SK-N-DZ (cell line): ENCODE measurements around the gene TACC2.

Experiments
- DNase-seq: peaks from one replicate; pipeline ENCODE4 v3.0.0-alpha.2; 2015; ENCODE audit warnings: low spot score
- small RNA-seq, 2 experiments: library from RNA; depleted of rRNA; stranded (forward); fragments of <200 nt; gene quantifications; one replicate each; pipeline ENCODE3, GENCODE V24; 2014

Gene TACC2

GRCh38 chr10:122293156-122293960, 304.4 kb downstream of the TACC2 start:
- DNase-seq, result no peak

DNA sequence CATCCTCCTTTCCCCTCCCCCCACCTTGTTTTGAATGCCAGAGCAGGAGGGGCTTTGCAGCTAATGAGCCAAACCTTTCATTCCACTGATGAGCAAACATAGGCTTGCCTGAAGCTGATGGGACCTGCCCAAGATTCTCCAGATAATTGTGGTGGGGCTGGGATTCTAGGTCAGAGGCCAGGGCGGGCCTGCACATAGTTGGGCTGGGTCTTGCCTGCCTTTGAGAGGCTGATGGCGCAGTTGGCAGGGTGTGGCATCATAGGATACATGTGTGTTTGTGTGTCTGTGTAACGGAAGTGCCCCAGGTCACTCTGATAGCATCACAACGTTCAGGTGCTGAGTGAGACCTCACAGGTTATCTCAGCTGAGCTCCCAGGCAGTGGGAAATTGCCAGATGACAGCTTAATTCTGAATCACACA, 305.0 kb downstream of the TACC2 start:
- DNase-seq, result no peak

GRCh38 chr10:122294511-122295450, 305.8 kb downstream of the TACC2 start:
- no peak for DNase-seq

DNA sequence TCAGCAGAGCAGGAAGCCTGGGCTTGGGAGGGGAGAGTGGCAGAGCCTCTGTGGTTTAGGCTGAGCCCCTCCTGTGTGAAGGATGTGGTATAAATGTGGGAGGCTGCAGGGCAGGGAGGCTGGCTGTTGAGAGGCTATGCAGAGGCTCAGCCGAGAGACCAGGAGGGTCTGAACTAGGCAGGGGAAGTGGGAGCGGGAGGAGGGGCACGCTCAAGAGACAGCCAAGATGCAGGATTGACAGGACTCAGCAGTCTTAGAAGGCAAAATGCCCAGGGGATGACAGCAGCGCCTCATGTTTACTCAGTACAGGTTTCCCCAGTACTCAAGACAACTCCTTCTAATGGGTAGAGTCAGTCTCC, 306.5 kb downstream of the TACC2 start:
- no peak for DNase-seq

DNA sequence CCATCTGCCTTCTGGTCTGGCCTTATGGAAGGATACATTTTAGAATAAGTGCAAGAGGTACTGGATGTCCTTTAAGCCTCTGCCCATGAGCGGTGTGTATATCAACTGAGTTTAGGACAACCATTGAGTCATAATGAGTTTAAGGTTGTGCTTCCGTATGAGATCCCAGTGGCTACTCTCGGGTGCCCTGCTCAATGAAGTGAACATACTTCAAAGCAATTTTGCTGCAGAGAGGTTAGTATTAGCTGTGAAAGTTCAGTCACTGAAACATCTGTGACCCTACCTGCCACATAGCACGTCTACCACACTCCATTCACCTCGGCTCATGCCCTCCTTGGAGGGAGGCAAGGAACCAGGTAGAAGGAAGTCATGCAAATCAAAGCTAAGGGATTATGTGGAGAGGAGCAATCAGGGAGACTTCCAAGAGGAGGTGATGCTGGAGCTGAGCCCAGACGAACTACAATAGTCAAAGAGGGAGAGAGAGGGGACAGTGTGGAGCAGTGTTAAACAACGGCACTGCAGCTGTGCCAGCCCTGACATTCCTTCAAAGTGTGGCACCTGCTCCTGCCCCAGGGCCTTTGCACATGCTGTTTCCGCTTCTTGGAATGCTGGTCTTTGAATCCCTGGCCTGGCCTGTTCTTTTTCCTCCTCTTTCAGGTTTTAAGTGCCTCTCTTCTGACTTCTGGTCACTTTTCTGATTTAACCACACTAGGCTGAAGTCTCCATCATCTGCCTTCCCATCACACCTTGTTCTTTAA, 307.6 kb downstream of the TACC2 start:
- DNase-seq, result no peak

- no peak for DNase-seq
Measured at GRCh38 chr10:122297583-122297982, 308.6 kb downstream of the TACC2 start.

DNA sequence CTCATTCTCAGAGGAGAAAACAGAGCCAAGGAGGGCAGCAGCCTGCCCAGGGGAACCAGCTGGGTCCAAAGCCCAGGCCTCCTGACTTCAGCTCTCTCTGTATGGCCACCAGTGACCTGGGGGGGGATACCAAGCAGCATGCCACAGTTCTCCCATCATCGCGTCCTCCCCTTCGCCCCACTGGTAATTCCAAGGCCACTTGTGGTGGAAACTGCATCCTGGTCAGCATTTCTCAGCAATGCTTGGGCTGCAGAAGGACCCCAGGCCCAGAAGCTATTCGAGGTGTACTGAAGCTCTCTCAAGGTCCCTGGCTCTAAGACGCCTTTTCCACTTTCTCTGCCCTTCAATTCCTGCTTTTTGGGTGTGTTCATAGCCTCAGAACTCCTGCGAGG, 309.2 kb downstream of the TACC2 start:
- DNase-seq, result no peak

DNA sequence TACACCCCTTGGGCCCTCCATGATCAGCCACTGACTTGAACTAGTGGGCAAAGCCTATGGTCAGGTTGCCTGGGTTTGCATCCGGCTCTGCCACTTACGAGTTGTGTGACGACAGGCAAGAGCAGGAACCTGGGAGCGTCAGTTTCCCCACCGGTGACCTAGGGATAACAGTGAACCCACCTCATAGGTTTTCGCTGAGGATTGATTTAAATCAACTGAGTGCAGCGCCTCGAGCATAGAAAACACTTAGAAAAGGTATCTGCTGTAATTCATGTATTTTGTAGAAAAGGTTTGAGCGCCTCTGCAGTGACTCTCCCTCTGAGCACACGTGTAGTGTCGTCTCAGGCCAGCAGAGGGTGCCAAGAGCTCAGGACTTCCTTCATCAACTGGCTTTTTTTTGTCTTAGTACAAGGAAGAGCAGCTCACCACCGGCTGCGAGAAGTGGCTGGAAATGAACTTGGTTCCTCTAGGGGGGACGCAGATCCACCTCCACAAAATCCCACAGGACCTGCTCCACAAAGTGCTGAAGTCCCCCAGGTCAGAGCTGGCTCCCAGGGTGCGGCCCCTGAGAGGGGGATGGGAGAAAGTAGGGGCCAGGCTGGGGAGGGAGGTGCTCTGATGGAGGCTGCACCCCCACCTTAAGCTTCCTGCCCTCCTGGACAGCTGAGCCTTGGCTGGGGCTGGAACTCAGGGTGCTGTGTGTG, 309.8 kb downstream of the TACC2 start:
- peak; percentile 73 for DNase-seq

- no peak for DNase-seq
Measured at GRCh38 chr10:122299423-122300075, 310.6 kb downstream of the TACC2 start.

- no peak for DNase-seq
Measured at GRCh38 chr10:122301055-122301810, 312.3 kb downstream of the TACC2 start.

GRCh38 chr10:122301811-122302115, 312.8 kb downstream of the TACC2 start:
- no peak for DNase-seq

GRCh38 chr10:122302315-122302714, 313.4 kb downstream of the TACC2 start:
- DNase-seq, result no peak

- DNase-seq, result no peak
Measured at GRCh38 chr10:122303271-122304053, 314.5 kb downstream of the TACC2 start.

Small RNA genes within 50 kb of the gene (small RNA-seq; reads per million reads assigned to genes)
- 0 reads per million in 2 experiments for gene RF02219
